HEK293 (cell line): ENCODE data around the gene ARHGEF40.

Experiments
- GLI4 ChIP-seq: fragments of 450-650 bp; formaldehyde crosslinking; IDR thresholded peaks from 2 replicates; pipeline ENCODE4 v1.5.1; 2016; ENCODE audit warnings: missing biosample characterization, missing genetic modification characterization
- KLF10 ChIP-seq: fragments of 450-650 bp; IDR thresholded peaks from 2 replicates; pipeline ENCODE4 v1.5.1; 2018; ENCODE audit warnings: missing biosample characterization, mild to moderate bottlenecking, missing genetic modification characterization
- MEIS1 ChIP-seq: sonication (generic); formaldehyde crosslinking; IDR thresholded peaks from 2 replicates; pipeline ENCODE4 v1.8.1; 2022; ENCODE audit warnings: missing genetic modification reagents, mild to moderate bottlenecking, borderline replicate concordance
- OSR2 ChIP-seq: fragments of 450-650 bp; formaldehyde crosslinking; IDR thresholded peaks from 2 replicates; pipeline ENCODE4 v1.5.1; 2016; ENCODE audit warnings: missing biosample characterization, missing genetic modification characterization
- SCRT1 ChIP-seq: fragments of 450-650 bp; formaldehyde crosslinking; IDR thresholded peaks from 2 replicates; pipeline ENCODE4 v1.5.1; 2016; ENCODE audit warnings: missing biosample characterization, missing genetic modification characterization, borderline replicate concordance
- TRIM28 ChIP-seq: IDR thresholded peaks from 2 replicates; pipeline ENCODE4 v1.6.1; 2011; ENCODE audit warnings: low read length, control low read depth, borderline replicate concordance
- ZBTB21 ChIP-seq: fragments of 450-650 bp; formaldehyde crosslinking; IDR thresholded peaks from 2 replicates; pipeline ENCODE4 v1.5.1; 2017; ENCODE audit warnings: missing biosample characterization, missing genetic modification characterization
- ZBTB7A ChIP-seq: fragments of 450-650 bp; formaldehyde crosslinking; IDR thresholded peaks from 2 replicates; pipeline ENCODE4 v1.5.1; 2016; ENCODE audit warnings: low read depth, missing biosample characterization, missing genetic modification characterization
- ZBTB8A ChIP-seq: fragments of 450-650 bp; formaldehyde crosslinking; IDR thresholded peaks from 2 replicates; pipeline ENCODE4 v1.5.1; 2016; ENCODE audit warnings: missing biosample characterization, missing genetic modification characterization
- ZNF19 ChIP-seq: fragments of 450-650 bp; formaldehyde crosslinking; IDR thresholded peaks from 2 replicates; pipeline ENCODE4; 2016; ENCODE audit warnings: missing biosample characterization, missing genetic modification characterization, low read depth
- ZNF202 ChIP-seq: fragments of 450-650 bp; formaldehyde crosslinking; IDR thresholded peaks from 2 replicates; pipeline ENCODE4 v1.5.1; 2016; ENCODE audit warnings: missing biosample characterization, missing genetic modification characterization, borderline replicate concordance
- ZNF311 ChIP-seq: fragments of 450-650 bp; formaldehyde crosslinking; IDR thresholded peaks from 2 replicates; pipeline ENCODE4 v1.5.1; 2017; ENCODE audit warnings: missing biosample characterization, missing genetic modification characterization, borderline replicate concordance
- ZNF423 ChIP-seq: fragments of 450-650 bp; formaldehyde crosslinking; IDR thresholded peaks from 2 replicates; pipeline ENCODE4 v1.5.1; 2016; ENCODE audit warnings: missing biosample characterization, missing genetic modification characterization
- ZNF555 ChIP-seq: fragments of 450-650 bp; formaldehyde crosslinking; conservative IDR thresholded peaks from 2 replicates; pipeline ENCODE4 v1.5.1; 2017; ENCODE audit warnings: missing biosample characterization, mild to moderate bottlenecking, missing genetic modification characterization, inconsistent platforms
- ZNF560 ChIP-seq: fragments of 450-650 bp; formaldehyde crosslinking; IDR thresholded peaks from 2 replicates; pipeline ENCODE4 v1.5.1; 2017; ENCODE audit warnings: missing biosample characterization, missing genetic modification characterization, borderline replicate concordance
- ZNF585B ChIP-seq: fragments of 450-650 bp; formaldehyde crosslinking; IDR thresholded peaks from 2 replicates; pipeline ENCODE4 v1.5.1; 2016; ENCODE audit warnings: missing biosample characterization, missing genetic modification characterization
- ZNF624 ChIP-seq: fragments of 450-650 bp; formaldehyde crosslinking; IDR thresholded peaks from 2 replicates; pipeline ENCODE4 v1.5.1; 2017; ENCODE audit warnings: missing biosample characterization, missing genetic modification characterization
- ZNF654 ChIP-seq: fragments of 450-650 bp; formaldehyde crosslinking; IDR thresholded peaks from 2 replicates; pipeline ENCODE4 v1.5.1; 2016; ENCODE audit warnings: low read depth, missing biosample characterization, missing genetic modification characterization
- ZNF777 ChIP-seq: fragments of 450-650 bp; formaldehyde crosslinking; IDR thresholded peaks from 2 replicates; pipeline ENCODE4 v1.5.1; 2017; ENCODE audit warnings: missing biosample characterization, missing genetic modification characterization, borderline replicate concordance
- ZXDB ChIP-seq: fragments of 450-650 bp; formaldehyde crosslinking; IDR thresholded peaks from 2 replicates; pipeline ENCODE4 v1.5.1; 2016; ENCODE audit warnings: missing biosample characterization, missing genetic modification characterization
- TF ChIP-seq, protein P1 (sequence below): fragments of 450-650 bp; formaldehyde crosslinking; IDR thresholded peaks from 2 replicates; pipeline ENCODE4 v1.5.1; 2016; ENCODE audit warnings: missing biosample characterization, missing genetic modification characterization, borderline replicate concordance
- TF ChIP-seq, protein P2 (sequence below): fragments of 450-650 bp; formaldehyde crosslinking; IDR thresholded peaks from 2 replicates; pipeline ENCODE4 v1.5.1; 2016; ENCODE audit warnings: missing biosample characterization, missing genetic modification characterization, borderline replicate concordance
- TF ChIP-seq, protein P3 (sequence below): fragments of 450-650 bp; formaldehyde crosslinking; IDR thresholded peaks from 2 replicates; pipeline ENCODE4 v1.5.1; 2016; ENCODE audit warnings: missing biosample characterization, missing genetic modification characterization
- TF ChIP-seq, protein P4 (sequence below): IDR thresholded peaks from 2 replicates; pipeline ENCODE4 v1.6.1; 2011; ENCODE audit warnings: mild to moderate bottlenecking, low read depth, low read length, borderline replicate concordance
- TF ChIP-seq, protein P5 (sequence below): fragments of 450-650 bp; formaldehyde crosslinking; IDR thresholded peaks from 2 replicates; pipeline ENCODE4 v1.5.1; 2016; ENCODE audit warnings: missing biosample characterization, missing genetic modification characterization
- TF ChIP-seq, protein P6 (sequence below): fragments of 450-650 bp; formaldehyde crosslinking; IDR thresholded peaks from 2 replicates; pipeline ENCODE4 v1.5.1; 2016; ENCODE audit warnings: missing biosample characterization, missing genetic modification characterization
- TF ChIP-seq, protein P7 (sequence below): fragments of 450-650 bp; formaldehyde crosslinking; IDR thresholded peaks from 2 replicates; pipeline ENCODE4 v1.5.1; 2017; ENCODE audit warnings: missing biosample characterization, missing genetic modification characterization

The ARHGEF40 gene

DNA sequence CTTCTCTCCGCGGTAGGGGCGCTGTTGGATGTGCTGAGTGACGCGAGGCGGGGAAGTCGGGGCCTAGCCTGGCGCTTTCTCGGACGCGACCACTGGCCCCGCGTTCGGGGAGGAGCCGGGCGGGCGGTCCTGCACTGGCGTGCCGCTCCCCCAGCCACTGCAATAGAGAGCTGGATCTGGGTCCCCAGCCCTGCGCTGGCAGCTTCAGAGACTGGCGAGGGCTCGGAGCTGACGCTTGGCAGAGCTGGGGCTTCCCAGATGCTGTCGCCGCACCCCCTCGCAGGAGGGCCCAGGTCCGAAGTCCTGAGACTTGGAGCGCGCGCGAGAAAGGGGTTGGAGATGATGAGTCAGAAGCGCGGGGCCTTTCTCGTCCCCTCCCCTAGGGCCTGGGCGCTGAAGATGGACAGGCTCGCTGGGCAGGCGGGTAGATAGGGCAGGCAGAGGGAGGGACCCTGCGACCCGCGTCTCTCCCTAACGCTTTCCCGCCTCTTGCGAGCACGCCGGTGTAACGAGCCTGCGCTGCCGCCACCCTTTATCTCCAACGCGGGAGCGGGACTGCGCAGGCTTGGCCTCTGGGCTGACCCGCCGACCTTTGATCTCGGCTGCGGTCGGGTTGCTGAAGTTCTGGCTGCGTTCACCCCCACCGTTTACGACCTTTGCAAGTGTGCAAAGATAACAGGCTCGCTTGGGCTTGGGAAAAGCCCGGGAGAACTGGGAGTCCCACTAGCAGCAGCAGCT, 33.8 kb downstream of the ARHGEF40 start (continued):
- TF ChIP-seq, protein P1, sequence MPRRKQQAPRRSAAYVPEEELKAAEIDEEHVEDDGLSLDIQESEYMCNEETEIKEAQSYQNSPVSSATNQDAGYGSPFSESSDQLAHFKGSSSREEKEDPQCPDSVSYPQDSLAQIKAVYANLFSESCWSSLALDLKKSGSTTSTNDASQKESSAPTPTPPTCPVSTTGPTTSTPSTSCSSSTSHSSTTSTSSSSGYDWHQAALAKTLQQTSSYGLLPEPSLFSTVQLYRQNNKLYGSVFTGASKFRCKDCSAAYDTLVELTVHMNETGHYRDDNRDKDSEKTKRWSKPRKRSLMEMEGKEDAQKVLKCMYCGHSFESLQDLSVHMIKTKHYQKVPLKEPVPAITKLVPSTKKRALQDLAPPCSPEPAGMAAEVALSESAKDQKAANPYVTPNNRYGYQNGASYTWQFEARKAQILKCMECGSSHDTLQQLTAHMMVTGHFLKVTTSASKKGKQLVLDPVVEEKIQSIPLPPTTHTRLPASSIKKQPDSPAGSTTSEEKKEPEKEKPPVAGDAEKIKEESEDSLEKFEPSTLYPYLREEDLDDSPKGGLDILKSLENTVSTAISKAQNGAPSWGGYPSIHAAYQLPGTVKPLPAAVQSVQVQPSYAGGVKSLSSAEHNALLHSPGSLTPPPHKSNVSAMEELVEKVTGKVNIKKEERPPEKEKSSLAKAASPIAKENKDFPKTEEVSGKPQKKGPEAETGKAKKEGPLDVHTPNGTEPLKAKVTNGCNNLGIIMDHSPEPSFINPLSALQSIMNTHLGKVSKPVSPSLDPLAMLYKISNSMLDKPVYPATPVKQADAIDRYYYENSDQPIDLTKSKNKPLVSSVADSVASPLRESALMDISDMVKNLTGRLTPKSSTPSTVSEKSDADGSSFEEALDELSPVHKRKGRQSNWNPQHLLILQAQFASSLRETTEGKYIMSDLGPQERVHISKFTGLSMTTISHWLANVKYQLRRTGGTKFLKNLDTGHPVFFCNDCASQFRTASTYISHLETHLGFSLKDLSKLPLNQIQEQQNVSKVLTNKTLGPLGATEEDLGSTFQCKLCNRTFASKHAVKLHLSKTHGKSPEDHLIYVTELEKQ (tag by site-specific recombination) = peak; percentile 64; the same call in 1 of the 2 replicates
- no peak for TF ChIP-seq MEIS1 (CRISPR knock-in tag)
- TF ChIP-seq, protein P2, sequence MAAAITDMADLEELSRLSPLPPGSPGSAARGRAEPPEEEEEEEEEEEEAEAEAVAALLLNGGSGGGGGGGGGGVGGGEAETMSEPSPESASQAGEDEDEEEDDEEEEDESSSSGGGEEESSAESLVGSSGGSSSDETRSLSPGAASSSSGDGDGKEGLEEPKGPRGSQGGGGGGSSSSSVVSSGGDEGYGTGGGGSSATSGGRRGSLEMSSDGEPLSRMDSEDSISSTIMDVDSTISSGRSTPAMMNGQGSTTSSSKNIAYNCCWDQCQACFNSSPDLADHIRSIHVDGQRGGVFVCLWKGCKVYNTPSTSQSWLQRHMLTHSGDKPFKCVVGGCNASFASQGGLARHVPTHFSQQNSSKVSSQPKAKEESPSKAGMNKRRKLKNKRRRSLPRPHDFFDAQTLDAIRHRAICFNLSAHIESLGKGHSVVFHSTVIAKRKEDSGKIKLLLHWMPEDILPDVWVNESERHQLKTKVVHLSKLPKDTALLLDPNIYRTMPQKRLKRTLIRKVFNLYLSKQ (tag by site-specific recombination) = no peak
- TF ChIP-seq ZNF777 (tag by site-specific recombination) = no peak
- TF ChIP-seq ZBTB8A (tag by site-specific recombination) = peak; percentile 73
- TF ChIP-seq ZBTB7A (tag by site-specific recombination) = peak; percentile 42
- TF ChIP-seq ZNF624 = no peak; the same call in 1 of the 2 replicates
- peak; percentile 67 for TF ChIP-seq KLF10 (tag by site-specific recombination)
- TF ChIP-seq GLI4 (tag by site-specific recombination) = no peak; the same call in 1 of the 2 replicates
- TF ChIP-seq TRIM28 = no peak
- TF ChIP-seq OSR2 (tag by site-specific recombination) = peak; percentile 7
- no peak for TF ChIP-seq ZNF202
- peak; percentile 96 for TF ChIP-seq ZXDB (tag by site-specific recombination)
- TF ChIP-seq ZNF585B = no peak; the same call in 1 of the 2 replicates
- TF ChIP-seq, protein P3, sequence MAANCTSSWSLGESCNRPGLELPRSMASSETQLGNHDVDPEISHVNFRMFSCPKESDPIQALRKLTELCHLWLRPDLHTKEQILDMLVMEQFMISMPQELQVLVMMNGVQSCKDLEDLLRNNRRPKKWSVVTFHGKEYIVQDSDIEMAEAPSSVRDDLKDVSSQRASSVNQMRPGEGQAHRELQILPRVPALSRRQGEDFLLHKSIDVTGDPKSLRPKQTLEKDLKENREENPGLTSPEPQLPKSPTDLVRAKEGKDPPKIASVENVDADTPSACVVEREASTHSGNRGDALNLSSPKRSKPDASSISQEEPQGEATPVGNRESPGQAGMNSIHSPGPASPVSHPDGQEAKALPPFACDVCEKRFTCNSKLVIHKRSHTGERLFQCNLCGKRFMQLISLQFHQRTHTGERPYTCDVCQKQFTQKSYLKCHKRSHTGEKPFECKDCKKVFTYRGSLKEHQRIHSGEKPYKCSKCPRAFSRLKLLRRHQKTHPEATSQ (tag by site-specific recombination) = peak; percentile 28; the same call in 1 of the 2 replicates
- TF ChIP-seq, protein P4, sequence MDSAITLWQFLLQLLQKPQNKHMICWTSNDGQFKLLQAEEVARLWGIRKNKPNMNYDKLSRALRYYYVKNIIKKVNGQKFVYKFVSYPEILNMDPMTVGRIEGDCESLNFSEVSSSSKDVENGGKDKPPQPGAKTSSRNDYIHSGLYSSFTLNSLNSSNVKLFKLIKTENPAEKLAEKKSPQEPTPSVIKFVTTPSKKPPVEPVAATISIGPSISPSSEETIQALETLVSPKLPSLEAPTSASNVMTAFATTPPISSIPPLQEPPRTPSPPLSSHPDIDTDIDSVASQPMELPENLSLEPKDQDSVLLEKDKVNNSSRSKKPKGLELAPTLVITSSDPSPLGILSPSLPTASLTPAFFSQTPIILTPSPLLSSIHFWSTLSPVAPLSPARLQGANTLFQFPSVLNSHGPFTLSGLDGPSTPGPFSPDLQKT = no peak
- no peak for TF ChIP-seq ZNF654
- 0 out of 2 replicates have a peak, but pooled peaks have one; percentile 20 for TF ChIP-seq ZNF423 (tag by site-specific recombination)
- TF ChIP-seq, protein P5, sequence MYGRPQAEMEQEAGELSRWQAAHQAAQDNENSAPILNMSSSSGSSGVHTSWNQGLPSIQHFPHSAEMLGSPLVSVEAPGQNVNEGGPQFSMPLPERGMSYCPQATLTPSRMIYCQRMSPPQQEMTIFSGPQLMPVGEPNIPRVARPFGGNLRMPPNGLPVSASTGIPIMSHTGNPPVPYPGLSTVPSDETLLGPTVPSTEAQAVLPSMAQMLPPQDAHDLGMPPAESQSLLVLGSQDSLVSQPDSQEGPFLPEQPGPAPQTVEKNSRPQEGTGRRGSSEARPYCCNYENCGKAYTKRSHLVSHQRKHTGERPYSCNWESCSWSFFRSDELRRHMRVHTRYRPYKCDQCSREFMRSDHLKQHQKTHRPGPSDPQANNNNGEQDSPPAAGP (tag by site-specific recombination) = peak; percentile 98
- TF ChIP-seq ZNF19 (tag by site-specific recombination) = no peak
- no peak for TF ChIP-seq ZNF560 (tag by site-specific recombination)
- peak; percentile 80 for TF ChIP-seq ZBTB21 (tag by site-specific recombination)
- TF ChIP-seq ZNF555 = no peak
- TF ChIP-seq, protein P6, sequence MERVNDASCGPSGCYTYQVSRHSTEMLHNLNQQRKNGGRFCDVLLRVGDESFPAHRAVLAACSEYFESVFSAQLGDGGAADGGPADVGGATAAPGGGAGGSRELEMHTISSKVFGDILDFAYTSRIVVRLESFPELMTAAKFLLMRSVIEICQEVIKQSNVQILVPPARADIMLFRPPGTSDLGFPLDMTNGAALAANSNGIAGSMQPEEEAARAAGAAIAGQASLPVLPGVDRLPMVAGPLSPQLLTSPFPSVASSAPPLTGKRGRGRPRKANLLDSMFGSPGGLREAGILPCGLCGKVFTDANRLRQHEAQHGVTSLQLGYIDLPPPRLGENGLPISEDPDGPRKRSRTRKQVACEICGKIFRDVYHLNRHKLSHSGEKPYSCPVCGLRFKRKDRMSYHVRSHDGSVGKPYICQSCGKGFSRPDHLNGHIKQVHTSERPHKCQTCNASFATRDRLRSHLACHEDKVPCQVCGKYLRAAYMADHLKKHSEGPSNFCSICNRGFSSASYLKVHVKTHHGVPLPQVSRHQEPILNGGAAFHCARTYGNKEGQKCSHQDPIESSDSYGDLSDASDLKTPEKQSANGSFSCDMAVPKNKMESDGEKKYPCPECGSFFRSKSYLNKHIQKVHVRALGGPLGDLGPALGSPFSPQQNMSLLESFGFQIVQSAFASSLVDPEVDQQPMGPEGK (tag by site-specific recombination) = peak; percentile 93
- TF ChIP-seq, protein P7, sequence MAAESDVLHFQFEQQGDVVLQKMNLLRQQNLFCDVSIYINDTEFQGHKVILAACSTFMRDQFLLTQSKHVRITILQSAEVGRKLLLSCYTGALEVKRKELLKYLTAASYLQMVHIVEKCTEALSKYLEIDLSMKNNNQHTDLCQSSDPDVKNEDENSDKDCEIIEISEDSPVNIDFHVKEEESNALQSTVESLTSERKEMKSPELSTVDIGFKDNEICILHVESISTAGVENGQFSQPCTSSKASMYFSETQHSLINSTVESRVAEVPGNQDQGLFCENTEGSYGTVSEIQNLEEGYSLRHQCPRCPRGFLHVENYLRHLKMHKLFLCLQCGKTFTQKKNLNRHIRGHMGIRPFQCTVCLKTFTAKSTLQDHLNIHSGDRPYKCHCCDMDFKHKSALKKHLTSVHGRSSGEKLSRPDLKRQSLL (tag by site-specific recombination) = peak; percentile 48; the same call in 1 of the 2 replicates
- TF ChIP-seq SCRT1 (tag by site-specific recombination) = no peak
- TF ChIP-seq ZNF311 (tag by site-specific recombination) = no peak
